ENCODE results near the gene SPATA33. TPM values are rescaled to one million over a fixed set of nuclear protein-coding genes. Genes with fewer than 3 reads are reported as not detected.

SPATA33 gene
- total RNA-seq, 4 donors from 2014 or later = 1.7 to 5.3 (median 3.2) TPM

- Histone ChIP-seq H3K27ac (no peak overlapping the region), H3K36me3 (peaks cover 0 to 12% of the 10 kb centered on the region in 2 donors), H3K4me3 (no peak overlapping the region), H3K9me3 (no peaks in the 10 kb centered on the region), H3K4me1 (peaks cover 0 to 33% (median 15%) of the 10 kb centered on the region in 3 donors), H3K27me3 (no peaks in the 10 kb centered on the region)
- no peak for TF ChIP-seq POLR2AphosphoS5 (IDR thresholded peaks at IDR 0.05)
- no peak for ATAC-seq
- WGBS, 2 donors (ENCODE audit: low coverage in 1 of 2) = 73 to 83% methylated on average over 3 to 17 of the region's 24 CpGs
Observed at GRCh38 chr16:89717688-89718505, 60.3 kb downstream of the SPATA33 start.

Other genes starting within 250 kb of the SPATA33 start
- 100 to 1,000 TPM in 2 of 4 donors, 10 to 100 TPM in 2; 67.0 to 107 (median 88.9) TPM for gene ANKRD11, start 167.3 kb upstream of the SPATA33 start, total RNA-seq
- 100 to 1,000 TPM in 2 of 4 donors, 10 to 100 TPM in 2; 80.9 to 160 (median 98.2) TPM for gene SPG7, start 149.4 kb upstream of the SPATA33 start, total RNA-seq
- 1,000 to 10,000 TPM; 2,888 to 7,342 (median 4,676) TPM for gene RPL13, start 97.2 kb upstream of the SPATA33 start, total RNA-seq
- 1 to 10 TPM in 1 of 4 donors, under 1 TPM in 1, not detected in 2; 0.67 to 1.8 TPM for gene CPNE7, start 82.1 kb upstream of the SPATA33 start, total RNA-seq
- under 1 TPM in 1 of 4 donors, not detected in 3; 0.54 TPM for gene DPEP1, start 44.2 kb upstream of the SPATA33 start, total RNA-seq
- 100 to 1,000 TPM in 1 of 4 donors, 10 to 100 TPM in 3; 54.5 to 101 (median 82.2) TPM for gene CHMP1A, start 128 bp upstream of the SPATA33 start, total RNA-seq
- 10 to 100 TPM; 24.1 to 44.0 (median 28.9) TPM for gene CDK10, start 28.9 kb downstream of the SPATA33 start, total RNA-seq
- gene SPATA2L, start 43.9 kb downstream of the SPATA33 start, total RNA-seq = 10 to 100 TPM in 3 of 4 donors, 1 to 10 TPM in 1; 8.7 to 21.8 (median 13.2) TPM
- gene VPS9D1, start 63.1 kb downstream of the SPATA33 start, total RNA-seq = 10 to 100 TPM in 1 of 4 donors, 1 to 10 TPM in 3; 4.4 to 10.1 (median 7.3) TPM
- 10 to 100 TPM; 16.7 to 45.8 (median 18.2) TPM for gene ZNF276, start 63.7 kb downstream of the SPATA33 start, total RNA-seq
- 1 to 10 TPM in 1 of 4 donors, under 1 TPM in 3; 0.54 to 7.1 (median 0.76) TPM for gene FANCA, start 158.8 kb downstream of the SPATA33 start, total RNA-seq
- 1 to 10 TPM in 3 of 4 donors, under 1 TPM in 1; 0.27 to 3.6 (median 2.0) TPM for gene SPIRE2, start 170.6 kb downstream of the SPATA33 start, total RNA-seq
- gene TCF25, start 215.8 kb downstream of the SPATA33 start, total RNA-seq = 100 to 1,000 TPM; 118 to 165 (median 134) TPM

Measured in gastroesophageal sphincter (tissue), 4 donors.